ENCODE results near the gene DPAGT1.
"Not testable (repeated sequence)": the region's sequence is repeated elsewhere in the genome, so short reads cannot be mapped to it uniquely, and the experiment has no call there.

The DPAGT1 gene

GRCh38 chr11:119103793-119104192 is 2.1 kb upstream of the DPAGT1 start:
- no peak for DNase-seq (ENCODE audit: low spot score)
- TF ChIP-seq, protein P1, sequence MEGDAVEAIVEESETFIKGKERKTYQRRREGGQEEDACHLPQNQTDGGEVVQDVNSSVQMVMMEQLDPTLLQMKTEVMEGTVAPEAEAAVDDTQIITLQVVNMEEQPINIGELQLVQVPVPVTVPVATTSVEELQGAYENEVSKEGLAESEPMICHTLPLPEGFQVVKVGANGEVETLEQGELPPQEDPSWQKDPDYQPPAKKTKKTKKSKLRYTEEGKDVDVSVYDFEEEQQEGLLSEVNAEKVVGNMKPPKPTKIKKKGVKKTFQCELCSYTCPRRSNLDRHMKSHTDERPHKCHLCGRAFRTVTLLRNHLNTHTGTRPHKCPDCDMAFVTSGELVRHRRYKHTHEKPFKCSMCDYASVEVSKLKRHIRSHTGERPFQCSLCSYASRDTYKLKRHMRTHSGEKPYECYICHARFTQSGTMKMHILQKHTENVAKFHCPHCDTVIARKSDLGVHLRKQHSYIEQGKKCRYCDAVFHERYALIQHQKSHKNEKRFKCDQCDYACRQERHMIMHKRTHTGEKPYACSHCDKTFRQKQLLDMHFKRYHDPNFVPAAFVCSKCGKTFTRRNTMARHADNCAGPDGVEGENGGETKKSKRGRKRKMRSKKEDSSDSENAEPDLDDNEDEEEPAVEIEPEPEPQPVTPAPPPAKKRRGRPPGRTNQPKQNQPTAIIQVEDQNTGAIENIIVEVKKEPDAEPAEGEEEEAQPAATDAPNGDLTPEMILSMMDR (IDR thresholded peaks at IDR 0.05), result no peak
- Histone ChIP-seq H3K27ac (no peak overlapping the region), H3K4me3 (no peak overlapping the region)

- DNase-seq (ENCODE audit: low spot score), result not testable (repeated sequence)
- H3K4me3 ChIP-seq, result peak overlapping the region; percentile 77
- H3K27ac ChIP-seq, result peak overlapping the region; percentile 79 to 97
These were observed 1.6 kb upstream of the DPAGT1 start for GRCh38 chr11:119103161-119103664.

DNA sequence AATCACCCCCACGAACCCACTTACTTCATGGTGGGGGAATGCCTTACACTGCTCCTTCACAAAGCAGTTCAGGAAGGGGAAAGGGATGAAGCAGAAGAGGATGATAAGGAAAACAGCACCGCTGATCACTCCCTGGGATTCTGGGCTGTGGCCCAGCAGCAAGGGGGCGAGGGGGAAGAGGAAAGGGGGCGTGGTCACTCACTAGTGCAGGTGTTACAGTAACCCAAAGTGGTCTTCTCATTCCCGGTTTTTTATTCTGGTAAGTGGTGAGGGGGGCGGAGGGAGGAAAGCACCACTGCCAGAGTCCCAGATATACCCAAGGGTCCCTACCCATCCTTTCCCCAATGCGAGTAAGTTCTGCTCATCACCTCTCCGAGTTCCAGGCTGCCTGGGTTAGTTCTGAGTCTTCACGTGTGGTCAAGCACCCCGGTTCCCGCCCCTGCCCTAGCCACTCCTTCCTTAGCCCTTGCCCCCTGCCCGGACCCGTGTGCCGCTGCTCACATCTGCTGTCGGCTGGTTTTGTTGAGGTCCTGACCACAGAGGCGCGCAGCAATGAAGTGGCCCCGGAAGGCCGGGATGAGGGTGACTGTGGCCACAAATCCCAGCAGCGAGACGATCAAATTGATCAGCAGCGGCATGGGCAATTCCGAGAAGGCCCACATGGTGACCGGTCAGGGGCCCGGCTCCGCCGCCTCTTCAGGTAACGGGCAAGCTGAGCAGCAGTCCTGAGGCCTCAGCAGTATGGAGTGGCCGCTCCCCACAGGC is 477 bp downstream of the DPAGT1 start:
- DNase-seq (ENCODE audit: low spot score), result peak; percentile 87
- Histone ChIP-seq H3K4me3 (peak overlapping the region; percentile 77), H3K27ac (peak overlapping the region; percentile 79 to 97)
- TF ChIP-seq, protein P1 (IDR thresholded peaks at IDR 0.05), result no peak

- no peak for DNase-seq (ENCODE audit: low spot score)
- TF ChIP-seq, protein P1 (IDR thresholded peaks at IDR 0.05), result no peak
- H3K27ac ChIP-seq, result no peak overlapping the region
- H3K4me3 ChIP-seq, result peak overlapping the region; percentile 77
These were observed 1.2 kb downstream of the DPAGT1 start for GRCh38 chr11:119100246-119100970.

GRCh38 chr11:119099711-119100110 is 1.9 kb downstream of the DPAGT1 start:
- no peak for DNase-seq (ENCODE audit: low spot score)
- Histone ChIP-seq H3K4me3 (no peak overlapping the region), H3K27ac (no peak overlapping the region)
- TF ChIP-seq, protein P1 (IDR thresholded peaks at IDR 0.05), result no peak

- peak; percentile 100 for DNase-seq (ENCODE audit: low spot score)
- TF ChIP-seq, protein P1 (IDR thresholded peaks at IDR 0.05), result peak; percentile 11
- H3K4me3 ChIP-seq, result peak overlapping the region; percentile 92
These were observed 6.4 kb downstream of the DPAGT1 start for GRCh38 chr11:119095066-119095880.

GRCh38 chr11:119094816-119095065 is 6.9 kb downstream of the DPAGT1 start:
- TF ChIP-seq, protein P1 (IDR thresholded peaks at IDR 0.05), result peak; percentile 58
- peak; percentile 93 for DNase-seq (ENCODE audit: low spot score)
- peak overlapping the region; percentile 97 for H3K27ac ChIP-seq
- H3K4me3 ChIP-seq, result peak overlapping the region; percentile 92

More at GRCh38 chr11:119095066-119095880, 6.4 kb downstream of the DPAGT1 start:
- peak overlapping the region; percentile 97 for H3K27ac ChIP-seq
